ENCODE data around the gene FARP1.
A peak's percentile ranks its signal among the peaks of the same experiment; 100 is the strongest.

The FARP1 gene

DNA sequence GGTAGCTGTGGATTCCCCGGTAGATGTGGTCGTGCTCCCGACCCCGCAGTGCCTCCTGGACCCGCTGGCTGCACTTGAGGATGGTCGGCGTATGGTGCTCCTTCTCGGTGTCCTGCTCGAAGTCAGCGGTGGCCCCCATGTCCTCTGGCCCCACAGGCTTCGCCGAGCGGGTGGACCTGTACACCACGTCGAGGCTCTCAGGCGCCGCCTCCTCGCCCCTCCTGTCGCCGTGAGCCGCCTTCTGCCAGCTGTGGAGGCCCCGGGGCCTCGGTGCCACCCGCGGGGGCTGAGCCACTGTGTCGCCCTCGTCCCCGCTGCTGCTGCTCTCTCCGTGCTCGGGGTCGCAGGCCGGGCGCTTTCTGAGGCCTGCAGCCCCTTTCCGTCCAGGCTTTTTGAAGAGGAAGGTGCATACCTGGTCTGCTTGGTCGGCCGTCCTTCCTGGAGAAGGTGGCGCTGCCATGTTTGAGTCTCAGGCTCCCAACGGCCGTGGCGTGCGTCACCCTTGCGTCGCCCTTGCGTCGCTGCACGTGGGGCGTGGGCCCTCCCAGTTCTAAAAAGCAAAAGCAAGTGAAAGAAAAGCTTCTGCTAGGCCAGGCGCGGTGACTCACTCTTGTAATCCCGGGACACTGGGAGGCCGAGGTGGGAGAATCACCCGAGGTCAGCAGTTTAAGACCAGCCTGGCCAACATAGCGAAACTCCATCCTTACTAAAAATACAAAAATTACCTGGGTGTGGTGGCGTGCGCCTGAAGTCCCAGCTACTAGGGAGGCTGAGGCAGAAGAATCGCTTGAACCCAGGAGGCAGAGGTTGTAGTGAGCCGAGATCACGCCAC, 34.1 kb downstream of the FARP1 start, which contains the start of gene RNF113B:
RNF113B (minus strand) TSS at position 493 of the 832 bp plus-strand sequence; CDS start at position 460, 33 bp downstream.
- DNase-seq: no peak

DNA sequence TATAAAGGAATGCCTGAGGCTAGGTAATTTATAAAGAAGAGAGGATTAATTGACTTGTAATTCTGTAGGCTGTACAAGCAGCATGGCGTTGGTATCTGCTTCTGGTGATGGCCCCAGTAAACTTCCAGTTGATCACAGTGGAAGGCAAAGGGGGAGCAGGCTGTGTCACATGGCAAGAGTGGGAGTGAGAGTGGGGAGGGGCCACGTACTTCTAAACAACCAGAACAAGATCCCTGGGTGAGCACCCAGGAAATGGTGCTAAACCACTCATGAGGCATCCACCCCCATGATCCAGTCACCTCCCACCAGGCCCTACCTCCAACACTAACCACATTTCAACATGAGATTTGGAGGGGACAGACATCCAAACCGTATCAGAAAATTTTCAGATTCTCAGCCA, 37.2 kb downstream of the FARP1 start:
- DNase-seq: no peak

DNA sequence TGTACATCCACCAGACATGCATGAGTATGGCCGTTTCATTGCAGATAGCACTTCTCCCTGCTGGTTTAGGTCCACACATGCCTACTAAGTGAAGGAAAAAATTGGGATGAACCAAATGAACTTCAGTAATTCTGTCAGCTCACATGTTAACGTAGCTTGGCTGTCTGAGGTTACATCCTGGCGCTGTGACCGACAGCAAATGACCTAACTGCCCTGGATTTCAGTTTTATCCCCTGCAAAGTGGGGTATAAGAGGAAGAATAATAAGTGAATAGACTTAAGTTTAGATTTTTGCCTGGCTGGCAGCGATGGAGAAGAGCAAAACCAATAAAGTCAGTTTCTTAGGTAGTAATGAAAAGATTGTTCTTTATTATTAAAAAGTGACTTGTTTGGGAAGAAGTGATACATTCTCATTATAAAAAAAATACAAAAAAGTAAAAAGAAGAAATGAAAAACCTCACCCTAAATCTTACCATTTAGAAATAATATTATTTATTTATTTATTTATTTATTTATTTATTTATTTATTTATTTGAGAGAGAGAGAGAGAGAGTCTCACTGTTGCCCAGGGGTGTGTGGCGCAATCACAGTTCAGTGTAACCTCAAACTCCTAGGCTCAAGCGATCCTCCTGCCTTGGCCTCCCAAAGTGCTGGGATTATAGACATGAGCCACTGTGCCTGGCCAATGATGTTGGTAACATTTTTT, 38.4 kb downstream of the FARP1 start:
- DNase-seq: no peak

DNA sequence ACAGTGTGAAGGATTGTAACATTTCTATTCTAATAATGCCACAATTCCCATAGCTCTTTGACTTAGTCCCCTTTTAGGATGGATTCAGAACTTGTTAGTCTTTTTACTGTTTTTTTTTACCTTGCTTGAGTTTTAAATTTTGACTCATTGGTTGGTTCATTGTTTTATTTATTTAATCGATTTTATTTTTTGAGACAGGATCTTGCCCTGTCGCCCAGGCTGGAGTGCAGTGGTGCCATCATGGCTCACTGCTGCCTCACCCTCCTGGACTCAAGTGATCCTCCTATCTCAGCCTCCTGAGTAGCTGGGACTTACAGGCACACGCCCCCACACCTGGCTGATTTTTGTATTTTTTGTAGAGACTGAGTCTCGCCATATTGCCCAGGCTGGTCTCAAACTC, 39.3 kb downstream of the FARP1 start:
- no peak for DNase-seq

DNA sequence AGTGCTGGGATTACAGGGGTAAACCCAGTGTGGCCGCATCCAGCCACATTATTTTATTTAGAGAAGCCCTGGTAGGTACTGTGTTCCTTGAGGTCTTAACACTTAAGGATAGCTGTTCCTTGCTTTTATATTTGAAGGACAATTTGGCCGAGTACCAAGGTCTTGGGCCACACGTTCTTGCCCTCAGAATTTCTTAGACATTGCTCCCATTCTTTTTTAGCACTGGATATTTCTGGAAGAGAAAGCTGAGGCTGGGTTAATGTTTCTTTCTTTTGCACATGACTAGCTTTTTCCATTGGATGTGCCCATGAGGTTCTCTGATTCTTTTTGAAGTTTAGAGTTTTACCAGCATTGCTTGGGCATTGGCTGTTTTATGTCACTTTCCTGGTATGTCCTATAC, 39.7 kb downstream of the FARP1 start:
- DNase-seq: no peak

DNA sequence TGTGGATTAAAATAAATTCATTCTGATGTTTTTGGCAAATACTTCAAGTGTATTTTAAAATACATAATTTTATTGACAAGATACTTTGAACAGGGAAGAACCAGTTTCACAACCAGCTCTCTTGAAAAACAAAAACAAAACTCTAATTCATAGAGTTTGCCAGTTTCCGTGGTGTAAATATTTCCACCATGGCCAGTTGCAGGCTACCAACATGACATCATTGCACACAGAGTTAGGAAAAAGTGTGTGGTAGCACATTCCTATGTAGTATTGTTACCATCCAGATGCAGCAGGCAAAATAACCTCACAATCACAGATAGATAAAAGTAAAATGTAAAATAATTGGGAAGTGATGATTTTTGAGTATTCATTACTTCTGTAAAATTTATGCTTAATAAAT, 41.9 kb downstream of the FARP1 start:
- no peak for DNase-seq

DNA sequence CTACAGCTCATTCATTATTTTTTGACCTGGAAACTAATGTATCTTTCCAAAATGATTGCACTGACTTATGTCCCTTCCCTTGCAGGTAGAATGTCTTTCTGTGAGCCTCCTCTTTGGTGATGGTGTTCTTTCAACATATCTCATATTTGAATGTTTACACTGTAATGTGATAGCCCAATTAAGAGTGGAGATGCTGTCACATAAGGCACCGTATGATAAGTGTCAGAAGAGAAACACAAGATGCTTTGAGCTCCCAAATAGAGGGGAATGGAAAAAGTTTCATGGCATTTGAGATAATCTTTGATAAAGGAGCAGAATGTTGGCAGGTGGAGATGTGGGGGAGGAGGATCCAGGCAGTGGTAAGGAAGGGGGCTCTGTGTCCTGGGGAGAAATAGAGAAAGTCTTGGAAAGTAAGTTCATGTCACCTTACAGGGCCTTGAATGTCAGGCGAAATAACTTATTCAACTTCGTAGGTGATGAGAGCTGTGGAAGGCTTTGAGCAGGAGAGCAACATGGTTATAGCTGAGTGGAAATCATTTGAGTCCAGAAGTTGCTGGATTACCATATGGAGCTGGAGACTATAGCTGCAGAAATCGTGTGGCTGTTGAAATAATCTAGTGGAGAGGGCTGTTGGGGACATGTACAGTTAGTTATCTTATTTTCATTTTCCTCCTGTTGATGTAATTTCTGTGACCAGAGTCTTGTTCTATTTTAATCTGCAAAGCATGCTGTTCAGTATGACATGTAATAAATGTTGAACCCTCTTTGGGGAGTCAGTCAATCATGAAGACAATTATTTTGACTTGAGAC, 44.5 kb downstream of the FARP1 start:
- DNase-seq: peak; percentile 43

DNA sequence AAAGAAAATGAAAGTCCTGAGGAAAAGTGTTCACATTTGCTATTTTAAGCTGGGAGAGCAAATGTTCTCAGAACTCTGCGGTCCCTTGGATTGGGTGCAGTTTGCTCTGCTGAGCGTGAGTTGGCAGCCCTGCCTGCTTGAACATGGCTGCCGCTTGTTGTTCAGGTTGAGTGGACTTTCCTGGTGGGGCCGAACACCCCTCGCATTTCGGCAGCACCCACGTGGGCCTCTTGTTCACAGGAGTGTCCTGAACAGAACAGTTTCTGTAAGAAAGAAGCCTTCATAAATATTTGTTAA, 45.0 kb downstream of the FARP1 start:
- DNase-seq: no peak

DNA sequence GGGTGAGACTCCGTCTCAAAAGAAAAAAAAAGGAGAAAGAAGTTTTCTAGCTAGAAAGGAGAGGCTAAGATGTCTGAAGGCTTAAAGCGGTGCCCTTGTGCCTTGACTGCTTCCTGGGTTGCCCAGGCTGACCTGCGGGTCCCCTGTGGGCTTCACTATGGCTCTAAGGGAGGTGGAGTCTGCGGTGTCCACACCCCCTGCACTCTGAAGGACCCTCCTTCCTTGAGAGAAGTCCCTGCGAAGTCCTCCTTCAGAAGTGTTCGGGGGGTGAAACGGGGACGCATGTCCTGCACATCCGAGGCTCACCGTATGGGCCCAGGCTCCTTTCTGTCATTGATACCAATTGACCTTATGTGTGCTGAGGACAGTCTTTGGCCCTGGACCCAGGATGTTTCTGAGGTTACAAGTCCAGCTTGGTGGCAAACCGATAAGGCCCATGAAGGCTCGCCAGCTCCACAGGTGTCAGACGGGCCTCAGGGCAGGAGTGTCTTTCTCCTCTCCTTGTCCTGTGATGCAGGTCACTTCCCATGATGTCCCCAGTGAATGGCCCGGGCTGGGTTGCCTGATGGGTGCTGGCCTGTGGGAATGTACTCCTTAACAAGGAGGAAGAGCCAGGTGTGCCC, 45.8 kb downstream of the FARP1 start:
- no peak for DNase-seq

DNA sequence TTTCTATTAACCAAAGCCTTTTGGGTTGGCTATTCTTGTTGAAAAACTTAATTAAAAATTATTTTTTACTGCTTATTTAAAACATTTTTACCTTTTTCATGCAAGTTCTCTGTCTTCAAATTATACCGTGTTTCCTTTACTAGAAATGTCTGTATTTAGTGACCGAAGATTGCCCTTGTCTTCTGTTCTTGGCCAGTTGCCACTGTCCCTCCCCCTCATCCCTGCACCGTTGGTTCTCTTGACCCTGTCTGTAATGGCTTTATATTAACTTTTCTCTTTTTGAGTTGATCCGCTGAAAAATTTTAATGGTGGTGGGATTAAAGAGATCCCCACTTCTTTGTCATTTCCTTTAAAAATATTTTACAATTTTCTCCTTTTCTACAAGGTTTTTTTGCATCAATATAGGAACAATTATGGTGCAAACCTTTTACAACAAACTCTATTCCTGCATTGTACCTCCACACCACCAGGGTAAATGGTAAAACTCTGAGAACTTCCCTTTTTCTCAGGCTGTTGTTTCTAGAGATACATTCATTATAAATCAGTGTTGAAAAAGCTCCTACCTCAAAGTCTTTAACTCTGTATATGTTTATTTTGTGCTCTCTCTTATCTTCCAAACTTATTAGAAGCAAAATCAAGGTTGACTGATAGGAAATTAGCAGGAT, 47.1 kb downstream of the FARP1 start:
- peak; percentile 10 for DNase-seq

DNA sequence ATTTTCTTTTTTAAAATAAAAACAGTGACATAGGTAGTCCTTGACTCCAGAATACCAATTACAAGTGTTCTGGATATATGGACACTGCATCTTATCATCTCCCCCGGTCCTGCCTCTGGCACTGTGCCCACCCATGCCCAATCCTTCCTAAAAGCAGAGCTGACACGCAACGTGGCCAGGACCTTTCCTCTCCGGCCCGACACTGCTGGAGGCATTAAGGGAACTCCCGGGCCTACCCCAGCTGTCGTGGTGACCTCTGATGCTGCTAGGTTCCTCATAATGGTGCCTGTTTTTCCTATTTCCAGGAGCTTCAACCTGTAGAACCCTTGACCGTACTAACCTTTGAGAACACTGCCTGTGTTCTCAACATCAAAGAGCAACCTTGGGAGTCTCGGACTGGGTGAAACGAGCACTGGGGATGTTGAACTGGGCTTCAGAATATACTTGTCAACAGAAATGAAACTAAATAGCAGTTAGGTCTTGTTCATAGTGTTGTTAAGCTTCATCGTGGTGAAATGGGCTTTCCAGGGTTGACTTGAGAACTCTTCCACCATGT, 48.1 kb downstream of the FARP1 start:
- DNase-seq: no peak

DNA sequence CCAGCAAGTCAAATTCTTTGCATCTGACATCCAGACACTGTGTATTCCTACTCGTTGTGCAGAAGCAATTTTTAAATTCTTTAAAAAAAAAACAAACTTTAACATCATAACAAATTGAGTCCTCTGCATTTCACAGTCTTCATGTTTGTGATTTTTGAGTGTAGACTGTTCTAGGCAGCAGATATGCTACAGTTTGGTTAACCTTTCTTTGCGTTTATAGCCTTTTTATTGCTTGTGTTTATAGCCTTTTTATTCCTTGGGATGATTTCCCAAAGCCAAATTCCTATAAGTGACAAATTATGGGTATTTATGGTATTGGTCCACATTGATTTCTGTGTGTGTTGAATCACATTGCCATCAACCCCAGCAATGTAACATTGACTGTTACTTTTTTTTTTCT, 49.1 kb downstream of the FARP1 start:
- no peak for DNase-seq

DNA sequence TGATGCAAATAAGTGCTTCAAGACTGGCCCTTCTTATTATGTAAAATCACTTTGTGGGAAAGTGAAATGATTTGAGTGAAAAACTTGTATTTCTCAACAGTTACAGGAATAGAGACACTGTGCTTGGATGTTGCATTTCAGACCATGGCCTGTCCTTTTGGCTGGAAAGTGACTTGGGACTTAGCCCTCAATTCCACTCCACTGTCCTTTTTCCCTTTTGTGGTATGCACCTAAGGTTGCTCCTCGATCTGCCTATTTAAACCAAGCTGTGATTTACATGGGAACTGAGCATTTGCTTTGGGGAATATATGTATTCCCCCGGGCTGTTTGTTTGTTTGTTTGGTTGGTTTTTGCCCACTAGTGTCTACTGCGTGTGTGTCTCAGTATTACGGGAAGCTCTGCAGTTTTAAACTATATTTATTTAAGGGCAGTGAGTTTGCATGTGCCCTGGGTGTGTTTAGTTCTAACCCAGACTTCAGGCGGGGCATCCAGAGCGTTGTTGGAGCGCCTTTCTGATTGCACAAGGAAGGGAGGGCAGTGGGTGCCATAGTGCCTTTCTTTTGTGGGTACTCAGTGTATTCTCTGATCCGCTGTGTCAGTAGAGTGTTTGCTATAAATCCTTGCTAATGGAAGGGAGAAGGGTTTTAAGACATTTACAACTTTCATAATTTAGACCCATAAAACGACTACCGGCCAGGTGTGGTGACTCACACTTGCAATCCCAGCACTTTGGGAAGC, 52.3 kb downstream of the FARP1 start:
- DNase-seq: no peak

DNA sequence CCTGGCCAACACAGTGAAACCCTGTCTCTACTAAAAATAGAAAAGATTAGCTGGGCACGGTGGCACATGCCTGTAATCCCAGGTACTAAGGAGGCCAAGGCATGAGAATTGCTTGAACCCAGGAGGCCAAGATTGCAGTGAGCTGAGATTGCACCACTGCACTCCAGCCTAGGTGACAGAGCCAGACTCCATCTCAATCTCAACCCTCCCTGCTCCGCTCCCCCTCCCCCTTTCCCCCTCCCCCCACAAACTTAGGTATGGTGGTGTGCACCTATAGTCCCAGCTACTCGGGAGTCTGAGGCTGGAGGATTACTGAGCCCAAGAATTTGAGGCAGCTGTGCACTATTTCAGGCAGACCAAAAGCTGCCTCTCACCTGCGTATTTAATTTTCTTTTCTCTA, 55.8 kb downstream of the FARP1 start:
- no peak for DNase-seq

DNA sequence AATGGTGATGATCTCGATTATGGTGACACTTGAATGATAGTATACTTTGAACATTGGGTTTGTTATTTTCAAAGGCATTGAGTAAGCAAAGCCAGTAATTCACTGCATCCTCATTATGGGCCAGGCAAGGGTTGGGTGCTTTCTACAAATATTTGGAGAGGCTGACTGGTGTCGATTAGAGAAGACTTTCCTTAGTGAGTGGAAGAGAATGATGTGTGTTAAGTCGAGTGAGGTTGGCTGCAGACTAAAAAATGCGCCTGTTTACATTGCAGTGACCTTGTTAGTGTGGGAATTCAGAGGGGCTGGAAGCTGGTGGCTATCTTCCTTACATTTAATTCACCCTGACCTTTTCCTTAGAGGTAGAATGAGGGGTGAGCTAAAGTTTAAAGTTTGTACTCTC, 56.6 kb downstream of the FARP1 start:
- DNase-seq: peak; percentile 43

DNA sequence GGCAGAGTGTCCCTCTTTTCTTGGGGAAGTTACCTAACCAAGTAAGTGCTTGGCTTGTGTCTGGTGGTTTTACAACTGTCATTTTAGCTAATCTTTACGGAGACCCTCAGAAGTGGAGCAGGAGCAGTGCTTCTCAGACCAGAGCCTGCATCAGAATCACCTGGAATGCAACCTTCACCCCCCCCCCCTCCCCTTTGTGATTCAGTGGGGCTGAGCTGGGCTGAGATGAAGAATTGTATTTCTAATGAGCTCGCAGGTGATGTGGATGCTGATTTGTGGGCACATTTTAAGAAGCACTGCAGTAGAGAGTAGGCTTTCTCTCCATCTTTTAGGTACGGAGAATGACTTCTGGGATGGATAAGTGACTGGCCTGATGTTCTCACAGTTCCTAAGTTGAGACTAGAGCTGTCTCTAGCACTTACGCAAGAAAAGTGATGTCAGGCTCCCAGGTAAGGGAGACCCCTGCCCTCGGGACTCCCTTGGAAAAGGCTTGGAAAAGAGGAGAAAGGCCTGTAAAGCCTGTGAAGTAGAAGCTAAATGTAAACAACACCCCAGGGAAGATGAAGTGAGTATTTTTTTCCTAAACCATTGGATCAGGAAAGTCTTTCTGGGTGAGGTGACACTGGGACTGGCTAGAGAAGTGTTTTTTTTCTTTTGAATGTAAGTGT, 57.5 kb downstream of the FARP1 start:
- no peak for DNase-seq

DNA sequence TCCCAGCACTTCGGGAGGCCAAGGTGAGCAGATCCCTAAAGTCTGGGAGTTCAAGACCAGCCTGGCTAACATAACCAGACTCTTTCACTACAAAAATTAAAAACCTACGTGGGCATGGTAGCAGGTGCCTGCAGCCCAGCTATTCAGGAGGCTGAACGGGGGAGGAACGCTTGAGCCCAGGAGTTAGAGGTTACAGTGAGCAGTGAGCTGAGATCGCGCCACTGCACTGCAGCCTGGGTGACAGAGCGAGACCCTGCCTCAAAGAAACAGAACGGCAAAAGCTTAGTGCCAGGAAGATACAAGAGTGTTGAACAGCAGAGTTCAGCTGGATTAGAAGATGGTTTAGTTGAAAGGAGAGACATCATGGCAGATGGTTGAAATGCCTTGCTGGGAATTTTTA, 58.3 kb downstream of the FARP1 start:
- no peak for DNase-seq

DNA sequence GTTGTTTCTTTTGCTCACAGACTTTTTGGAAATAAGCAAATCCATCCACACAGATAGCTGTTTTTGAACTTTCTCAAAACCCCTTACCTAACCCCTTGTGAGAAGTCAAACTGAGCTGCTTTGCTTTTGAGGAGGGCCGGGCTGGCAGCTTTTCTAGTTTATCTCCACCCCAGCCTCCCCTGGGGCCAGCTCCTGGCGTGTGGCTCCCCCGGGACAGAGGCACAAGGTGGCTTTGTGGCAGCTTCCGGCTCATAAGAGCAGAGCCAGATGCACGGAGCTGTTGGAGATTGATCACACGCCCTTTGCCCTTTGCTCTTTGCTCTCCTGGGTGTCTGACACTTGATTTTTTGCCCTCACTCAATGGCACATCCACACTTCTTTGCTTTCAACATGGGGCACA, 59.1 kb downstream of the FARP1 start:
- no peak for DNase-seq

DNA sequence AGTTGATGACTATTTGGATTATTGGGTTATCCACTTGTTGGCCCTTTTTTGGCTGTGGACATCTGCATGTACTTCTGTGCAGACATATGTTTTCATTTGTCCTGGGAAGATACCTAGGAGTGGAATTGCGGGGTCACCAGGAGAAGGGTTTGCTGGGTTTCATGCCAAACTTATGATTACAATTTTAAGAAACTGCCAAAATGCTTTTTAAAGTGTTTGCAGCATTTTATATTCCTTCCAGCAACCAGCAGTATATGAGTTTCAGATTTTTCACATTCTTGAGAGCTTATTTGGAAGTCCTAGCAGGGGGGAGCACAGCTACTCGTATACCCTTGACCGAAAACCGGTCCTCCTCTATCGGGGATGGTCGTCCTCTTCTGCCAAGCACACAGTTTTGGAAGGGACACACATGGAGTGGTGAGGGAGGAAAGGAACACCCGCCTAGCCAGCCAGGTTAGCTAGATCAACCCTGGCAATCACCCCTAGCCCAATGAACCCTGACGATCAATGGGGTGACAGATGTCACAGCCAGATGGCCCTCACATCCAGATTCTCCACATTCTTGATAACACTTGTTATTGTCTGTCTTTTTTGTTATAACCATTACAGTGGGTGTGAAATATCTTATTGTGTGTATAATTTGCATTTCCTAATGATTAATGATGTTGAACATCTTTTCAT, 60.9 kb downstream of the FARP1 start:
- no peak for DNase-seq

DNA sequence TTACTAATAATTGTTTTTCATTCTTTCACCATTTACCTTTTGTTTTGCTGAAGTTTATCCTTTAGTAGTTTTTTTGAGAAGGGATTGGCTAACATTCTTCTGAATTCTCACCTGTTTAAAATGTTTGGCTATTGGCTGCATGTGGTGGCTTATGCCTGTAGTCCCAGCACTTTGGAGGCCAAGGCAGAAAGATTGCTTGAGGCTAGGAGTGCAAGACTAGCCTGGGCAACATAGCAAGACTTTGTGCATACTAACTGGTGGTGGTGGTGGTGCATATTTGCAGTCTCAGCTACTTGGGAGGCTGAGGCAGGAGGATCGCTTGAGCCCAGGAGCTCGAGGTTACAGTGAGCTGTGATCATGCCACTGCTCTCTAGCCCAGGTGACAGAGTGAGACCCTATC, 61.7 kb downstream of the FARP1 start:
- no peak for DNase-seq

DNA sequence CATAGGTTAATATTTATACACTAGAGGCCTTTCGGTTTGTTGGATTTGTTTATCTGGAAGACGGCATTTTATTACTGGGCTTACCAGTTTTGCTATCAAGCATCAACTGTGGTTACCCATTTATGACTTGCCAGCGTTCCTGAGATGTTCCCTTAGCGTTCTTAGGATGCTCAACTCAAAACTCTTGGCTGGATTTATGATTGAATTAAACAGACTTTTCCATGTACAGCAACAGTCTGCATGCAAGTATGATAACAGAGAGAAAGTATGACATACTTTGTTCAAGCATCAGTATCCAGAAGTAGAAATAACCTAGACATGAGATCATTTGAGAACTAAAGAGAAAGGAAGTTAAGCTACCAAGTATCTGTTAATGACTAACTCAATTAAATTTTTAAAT, 64.1 kb downstream of the FARP1 start:
- DNase-seq: no peak
